Hepatocyte (in vitro differentiated cells): ENCODE results near the gene SMAD3. TPM values are rescaled to one million over a fixed set of nuclear protein-coding genes. Genes with fewer than 3 reads are reported as not detected.
A peak's percentile ranks its signal among the peaks of the same experiment; 100 is the strongest.

Experiments used
- DNase-seq: peaks from one replicate; pipeline ENCODE4 v3.0.0-alpha.2; 2016; ENCODE audit warnings: low spot score
- H2AFZ ChIP-seq: fragments of 200-600 bp; sonication (generic); 2 replicates; pipeline ENCODE4 v1.6.0; 2016; ENCODE audit warnings: antibody characterized with exemption, mild to moderate bottlenecking
- H3K27ac ChIP-seq: fragments of 200-600 bp; sonication (generic); 2 replicates; pipeline ENCODE4 v1.5.1; 2016; ENCODE audit warnings: mild to moderate bottlenecking
- H3K27me3 ChIP-seq: fragments of 200-600 bp; sonication (generic); 2 replicates; pipeline ENCODE4 v1.6.1; 2016
- H3K36me3 ChIP-seq: fragments of 200-600 bp; sonication (generic); replicated peaks from 2 replicates; pipeline ENCODE4 v1.5.1; 2016; ENCODE audit warnings: low read depth; ENCODE audit not compliant: insufficient read depth
- H3K4me1 ChIP-seq: fragments of 200-600 bp; sonication (generic); 2 replicates; pipeline ENCODE4 v1.5.1; 2016; ENCODE audit warnings: mild to moderate bottlenecking, moderate library complexity; ENCODE audit not compliant: insufficient read depth
- H3K4me2 ChIP-seq: fragments of 200-600 bp; sonication (generic); 2 replicates; pipeline ENCODE4 v1.6.0; 2016
- H3K4me3 ChIP-seq: fragments of 200-600 bp; sonication (generic); 2 replicates; pipeline ENCODE4 v1.5.1; 2016; ENCODE audit warnings: mild to moderate bottlenecking
- H3K79me2 ChIP-seq: fragments of 200-600 bp; sonication (generic); 2 replicates; pipeline ENCODE4 v1.6.0; 2017; ENCODE audit warnings: mild to moderate bottlenecking
- H3K9me2 ChIP-seq: fragments of 200-600 bp; sonication (generic); replicated peaks from 2 replicates; pipeline ENCODE4 v1.6.0; 2017; ENCODE audit warnings: mild to moderate bottlenecking; ENCODE audit not compliant: insufficient read depth
- H3K9me3 ChIP-seq: fragments of 200-600 bp; sonication (generic); 2 replicates; pipeline ENCODE4 v1.5.1; 2016; ENCODE audit warnings: low read depth, mild to moderate bottlenecking
- H4K20me1 ChIP-seq: fragments of 200-600 bp; sonication (generic); 2 replicates; pipeline ENCODE4 v1.6.0; 2016; ENCODE audit warnings: mild to moderate bottlenecking; ENCODE audit not compliant: insufficient read depth, poor library complexity, severe bottlenecking
- EZH2 ChIP-seq: fragments of 200-600 bp; sonication (generic); IDR thresholded peaks from 2 replicates; pipeline ENCODE4 v1.6.1; 2016; ENCODE audit warnings: antibody characterized with exemption, mild to moderate bottlenecking, borderline replicate concordance
- EZH2phosphoT487 ChIP-seq: fragments of 200-600 bp; sonication (generic); IDR thresholded peaks from one replicate; pipeline ENCODE4 v1.6.1; 2018; ENCODE audit warnings: antibody characterized with exemption, mild to moderate bottlenecking, low read depth, moderate library complexity; ENCODE audit not compliant: unreplicated experiment, severe bottlenecking
- WGBS: methylation state at CpG from one replicate; pipeline ENCODE4 v1.1.6; 2016; ENCODE audit warnings: low lambda C conversion rate; ENCODE audit errors: missing lambda C conversion rate; 5-methylcytosine and 5-hydroxymethylcytosine counted together
- polyA plus RNA-seq: library from polyadenylated mRNA; unstranded; fragments of >200 nt; fragmentation: Nextera tagmentation; extraction: Ambion mirVana; gene quantifications from 2 replicates; pipeline ENCODE4 v1.2.1, GENCODE V29; 2016
- total RNA-seq: library from RNA; depleted of rRNA; stranded (reverse); fragments of >200 nt; gene quantifications from 2 replicates; pipeline ENCODE4 v1.2.3, GENCODE V29; 2014
- TF ChIP-seq, protein P1 (sequence below): fragments of 200-600 bp; sonication (generic); IDR thresholded peaks from 2 replicates; pipeline ENCODE4 v1.5.1; 2016; ENCODE audit warnings: antibody characterized with exemption, mild to moderate bottlenecking; ENCODE audit not compliant: poor library complexity

The SMAD3 gene
- total and polyA plus RNA-seq, 2 experiments from 2014 or later = 24.7 to 32.2 TPM

DNA sequence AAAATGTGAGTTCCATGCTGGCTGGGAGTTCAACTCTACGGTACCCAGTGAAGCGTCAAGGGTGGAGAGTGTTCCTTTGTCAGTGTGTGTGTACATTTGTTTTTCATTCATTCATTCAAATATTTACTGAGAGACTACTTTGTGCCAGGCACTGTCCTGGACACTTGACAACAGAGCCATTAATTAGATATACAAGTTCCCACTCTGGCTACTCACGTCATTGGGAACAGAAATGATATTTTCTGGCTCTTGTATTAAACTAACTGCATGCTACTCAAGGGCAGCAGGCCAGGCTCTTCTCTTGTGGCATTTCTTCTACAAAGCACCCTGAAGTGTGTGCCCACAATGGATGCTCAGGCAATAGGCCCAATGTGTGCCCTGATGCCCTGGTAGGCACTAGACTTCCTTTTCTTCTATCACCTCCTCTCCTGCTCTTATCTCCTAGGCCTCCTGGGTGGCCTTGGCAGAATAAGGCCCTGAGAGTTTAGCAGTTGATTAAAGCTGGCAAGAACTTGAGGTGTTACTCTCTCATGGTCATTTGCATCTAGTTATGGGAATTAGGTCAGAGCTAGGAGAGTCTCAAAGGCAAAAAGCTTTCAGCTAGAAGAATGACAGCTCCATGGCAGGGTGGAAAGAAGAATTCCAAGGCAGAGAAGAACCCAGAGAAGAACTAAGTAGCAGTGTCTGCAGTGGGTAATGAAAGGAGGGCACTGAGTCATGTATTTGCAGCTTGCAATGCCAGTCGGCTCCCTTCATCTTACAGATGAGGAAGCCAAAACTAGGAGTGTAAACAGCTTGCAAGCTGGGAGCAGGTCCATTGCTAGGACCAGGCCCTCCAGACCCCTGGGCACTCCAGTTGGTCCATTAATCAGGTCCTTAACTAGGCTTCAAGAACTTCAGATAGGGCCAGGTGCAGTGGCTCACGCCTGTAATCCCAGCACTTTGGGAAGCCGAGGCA is 14.0 kb upstream of the SMAD3 start:
- 89% methylated on average over 6 of the region's 6 CpGs for WGBS
- no peak overlapping the region for H3K4me3 ChIP-seq
- H2AFZ ChIP-seq = no peak overlapping the region
- no peaks in the 10 kb centered on the region for H3K9me2 ChIP-seq
- no peak overlapping the region for H3K4me2 ChIP-seq
- no peaks in the 10 kb centered on the region for H3K79me2 ChIP-seq
- H3K4me1 ChIP-seq = peaks cover 37% of the 10 kb centered on the region
- no peaks in the 10 kb centered on the region for H3K9me3 ChIP-seq
- peak overlapping the region; percentile 97 for H3K27ac ChIP-seq
- H4K20me1 ChIP-seq = no peaks in the 10 kb centered on the region
- H3K36me3 ChIP-seq = no peaks in the 10 kb centered on the region
- no peak for DNase-seq
- H3K27me3 ChIP-seq = no peaks in the 10 kb centered on the region
- no peak for TF ChIP-seq EZH2phosphoT487
- TF ChIP-seq EZH2 = no peak
- TF ChIP-seq, protein P1, sequence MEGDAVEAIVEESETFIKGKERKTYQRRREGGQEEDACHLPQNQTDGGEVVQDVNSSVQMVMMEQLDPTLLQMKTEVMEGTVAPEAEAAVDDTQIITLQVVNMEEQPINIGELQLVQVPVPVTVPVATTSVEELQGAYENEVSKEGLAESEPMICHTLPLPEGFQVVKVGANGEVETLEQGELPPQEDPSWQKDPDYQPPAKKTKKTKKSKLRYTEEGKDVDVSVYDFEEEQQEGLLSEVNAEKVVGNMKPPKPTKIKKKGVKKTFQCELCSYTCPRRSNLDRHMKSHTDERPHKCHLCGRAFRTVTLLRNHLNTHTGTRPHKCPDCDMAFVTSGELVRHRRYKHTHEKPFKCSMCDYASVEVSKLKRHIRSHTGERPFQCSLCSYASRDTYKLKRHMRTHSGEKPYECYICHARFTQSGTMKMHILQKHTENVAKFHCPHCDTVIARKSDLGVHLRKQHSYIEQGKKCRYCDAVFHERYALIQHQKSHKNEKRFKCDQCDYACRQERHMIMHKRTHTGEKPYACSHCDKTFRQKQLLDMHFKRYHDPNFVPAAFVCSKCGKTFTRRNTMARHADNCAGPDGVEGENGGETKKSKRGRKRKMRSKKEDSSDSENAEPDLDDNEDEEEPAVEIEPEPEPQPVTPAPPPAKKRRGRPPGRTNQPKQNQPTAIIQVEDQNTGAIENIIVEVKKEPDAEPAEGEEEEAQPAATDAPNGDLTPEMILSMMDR = no peak

DNA sequence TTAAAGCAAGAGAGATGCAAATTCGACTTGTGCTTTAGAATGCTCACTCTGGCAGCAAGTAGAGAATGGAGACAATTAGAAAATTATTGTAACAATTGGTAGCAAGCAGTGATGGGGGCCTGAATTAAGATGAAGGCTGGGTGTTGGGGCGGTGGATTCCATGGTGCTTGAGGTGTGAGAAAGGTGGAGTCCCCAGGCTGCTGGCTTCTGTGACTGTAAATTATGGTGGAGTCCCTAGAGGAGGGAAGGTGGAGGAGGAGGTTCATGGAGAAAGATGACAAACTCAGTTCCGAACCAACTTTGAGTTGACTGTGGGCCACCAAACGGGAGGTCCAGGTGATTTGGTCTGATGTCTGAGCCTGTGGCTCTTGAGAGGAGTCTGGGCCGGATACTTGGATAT is 10.7 kb upstream of the SMAD3 start:
- no peak overlapping the region for H3K4me2 ChIP-seq
- no peaks in the 10 kb centered on the region for H3K9me3 ChIP-seq
- no peak for TF ChIP-seq EZH2
- TF ChIP-seq, protein P1 = no peak
- no peak for TF ChIP-seq EZH2phosphoT487
- H3K27ac ChIP-seq = no peak overlapping the region
- no peaks in the 10 kb centered on the region for H3K79me2 ChIP-seq
- no peaks in the 10 kb centered on the region for H3K36me3 ChIP-seq
- H3K27me3 ChIP-seq = no peaks in the 10 kb centered on the region
- 92% methylated on average over 5 of the region's 5 CpGs for WGBS
- no peak for DNase-seq
- H3K9me2 ChIP-seq = no peaks in the 10 kb centered on the region
- H3K4me1 ChIP-seq = peaks cover 22% of the 10 kb centered on the region
- no peak overlapping the region for H2AFZ ChIP-seq
- H3K4me3 ChIP-seq = no peak overlapping the region
- no peaks in the 10 kb centered on the region for H4K20me1 ChIP-seq

DNA sequence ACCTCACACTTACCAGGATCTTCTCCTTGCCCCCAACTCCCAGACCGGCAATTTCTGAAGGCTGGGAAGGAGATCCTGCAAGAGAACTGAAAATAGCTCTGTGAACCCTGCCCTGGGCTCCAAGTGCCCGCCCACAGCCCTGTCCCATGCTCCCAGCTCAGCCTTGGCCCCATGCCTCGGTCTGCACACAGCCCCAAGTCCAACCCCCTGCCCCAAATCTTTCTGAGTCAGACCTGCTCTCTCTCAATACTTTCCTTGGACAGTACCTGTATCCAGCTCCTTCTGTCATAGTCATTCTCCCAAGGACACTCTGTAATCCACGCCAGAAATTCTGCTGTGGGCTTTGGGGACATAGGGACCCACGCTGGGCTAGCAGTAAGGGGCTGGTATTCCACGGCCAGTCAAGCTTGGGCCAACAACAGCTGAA is 6.3 kb upstream of the SMAD3 start:
- peak overlapping the region; percentile 38 for H3K4me2 ChIP-seq
- H3K4me3 ChIP-seq = no peak overlapping the region
- H3K9me3 ChIP-seq = no peaks in the 10 kb centered on the region
- H3K79me2 ChIP-seq = no peaks in the 10 kb centered on the region
- H3K27ac ChIP-seq = peak overlapping the region; percentile 24
- H3K27me3 ChIP-seq = no peaks in the 10 kb centered on the region
- peak; percentile 64 for DNase-seq
- H3K4me1 ChIP-seq = peaks cover 19% of the 10 kb centered on the region
- 84% methylated on average over 6 of the region's 6 CpGs for WGBS
- no peaks in the 10 kb centered on the region for H4K20me1 ChIP-seq
- H3K9me2 ChIP-seq = no peaks in the 10 kb centered on the region
- H2AFZ ChIP-seq = no peak overlapping the region
- no peaks in the 10 kb centered on the region for H3K36me3 ChIP-seq
- TF ChIP-seq EZH2phosphoT487 (no peak), EZH2 (no peak)
- TF ChIP-seq, protein P1 = no peak
